ENCODE data around the gene GNAQ. TPM values are rescaled to one million over a fixed set of nuclear protein-coding genes. Genes with fewer than 3 reads are reported as not detected.

GNAQ gene
- total RNA-seq, 2 donors from 2014 or later, result 15.8 to 22.1 TPM

- TF ChIP-seq POLR2A (IDR thresholded peaks at IDR 0.05), result no peak
- no peak for TF ChIP-seq CTCF (IDR thresholded peaks at IDR 0.05)
- Histone ChIP-seq H3K4me1 (no peaks in the 10 kb centered on the region), H3K27ac (no peak overlapping the region), H3K36me3 (replicated peaks in 1 of 2; ENCODE audit: insufficient read depth in 1 of 2, low read depth in 2 of 2) (no peaks in the 10 kb centered on the region), H3K4me3 (no peak overlapping the region), H3K9me3 (no peaks in the 10 kb centered on the region), H3K27me3 (no peaks in the 10 kb centered on the region)
- intact Hi-C loops (cut with DNase I), result no loop called here
- WGBS, 2 donors, result 92 to 98% methylated on average over 3 of the region's 3 CpGs
- ATAC-seq, result no peak
- DNase-seq, result no peak
Observed at GRCh38 chr9:77800924-77801551, 230.6 kb downstream of the GNAQ start.

- intact Hi-C loops (cut with DNase I), result no loop called here
- 78 to 81% methylated on average over 1 of the region's 1 CpG for WGBS, 2 donors
Observed at GRCh38 chr9:77798140-77798539, 233.5 kb downstream of the GNAQ start.

GRCh38 chr9:77794985-77795384 is 236.6 kb downstream of the GNAQ start:
- ATAC-seq, result no peak
- no peaks in the 10 kb centered on the region for H3K36me3 ChIP-seq (replicated peaks in 1 of 2; ENCODE audit: insufficient read depth in 1 of 2, low read depth in 2 of 2)
- intact Hi-C loops (cut with DNase I), result no loop called here
- TF ChIP-seq CTCF (IDR thresholded peaks at IDR 0.05) (no peak), POLR2A (IDR thresholded peaks at IDR 0.05) (no peak)
- WGBS, 2 donors, result 60 to 73% methylated on average over 3 of the region's 3 CpGs
- no peak overlapping the region for H3K27ac ChIP-seq
- H3K4me1 ChIP-seq, result no peaks in the 10 kb centered on the region
- DNase-seq, result no peak
- no peak overlapping the region for H3K4me3 ChIP-seq
- no peaks in the 10 kb centered on the region for H3K27me3 ChIP-seq
- no peaks in the 10 kb centered on the region for H3K9me3 ChIP-seq

More at GRCh38 chr9:77798140-77798539, 233.5 kb downstream of the GNAQ start:
- no peaks in the 10 kb centered on the region for H3K27me3 ChIP-seq
- H3K27ac ChIP-seq, result no peak overlapping the region
- DNase-seq (no peak), ATAC-seq (no peak)
- H3K4me1 ChIP-seq, result no peaks in the 10 kb centered on the region
- H3K4me3 ChIP-seq, result no peak overlapping the region
- TF ChIP-seq CTCF (IDR thresholded peaks at IDR 0.05) (no peak), POLR2A (IDR thresholded peaks at IDR 0.05) (no peak)
- H3K36me3 ChIP-seq (replicated peaks in 1 of 2; ENCODE audit: insufficient read depth in 1 of 2, low read depth in 2 of 2), result no peaks in the 10 kb centered on the region
- no peaks in the 10 kb centered on the region for H3K9me3 ChIP-seq

GRCh38 chr9:77793849-77794248 is 237.8 kb downstream of the GNAQ start:
- no peak for ATAC-seq
- no peak overlapping the region for H3K27ac ChIP-seq
- 83 to 87% methylated on average over 2 of the region's 2 CpGs for WGBS, 2 donors

More at GRCh38 chr9:77793849-77794248, 237.8 kb downstream of the GNAQ start:
- intact Hi-C loops (cut with DNase I), result no loop called here
- Histone ChIP-seq H3K4me3 (no peak overlapping the region), H3K9me3 (no peaks in the 10 kb centered on the region), H3K27me3 (no peaks in the 10 kb centered on the region), H3K36me3 (replicated peaks in 1 of 2; ENCODE audit: insufficient read depth in 1 of 2, low read depth in 2 of 2) (no peaks in the 10 kb centered on the region), H3K4me1 (no peaks in the 10 kb centered on the region)
- TF ChIP-seq CTCF (IDR thresholded peaks at IDR 0.05), result no peak
- no peak for TF ChIP-seq POLR2A (IDR thresholded peaks at IDR 0.05)
- no peak for DNase-seq

All from body of pancreas (tissue), 4 donors.